Mammary epithelial cell (primary cell): ENCODE results near the gene DNAAF5.
"Not testable (repeated sequence)": the region's sequence is repeated elsewhere in the genome, so short reads cannot be mapped to it uniquely, and the experiment has no call there.

Experiments
- EZH2 ChIP-seq: IDR thresholded peaks from 2 replicates; pipeline ENCODE4 v1.6.1; 2012; ENCODE audit warnings: low read length, inconsistent platforms, borderline replicate concordance
- TF ChIP-seq, protein P1 (sequence below), 2 donors: IDR thresholded peaks in 1 of 2; conservative IDR thresholded peaks in 1 of 2; 2 replicates each; pipeline ENCODE4 v1.5.1; 2011 to 2012; ENCODE audit warnings: inconsistent platforms in 2 of 2, low read length in 2 of 2, mild to moderate bottlenecking in 2 of 2, control low read depth in 1 of 2, low read depth in 1 of 2; ENCODE audit not compliant: insufficient read depth in 1 of 2; ENCODE audit errors: extremely low read depth in 1 of 2

DNA sequence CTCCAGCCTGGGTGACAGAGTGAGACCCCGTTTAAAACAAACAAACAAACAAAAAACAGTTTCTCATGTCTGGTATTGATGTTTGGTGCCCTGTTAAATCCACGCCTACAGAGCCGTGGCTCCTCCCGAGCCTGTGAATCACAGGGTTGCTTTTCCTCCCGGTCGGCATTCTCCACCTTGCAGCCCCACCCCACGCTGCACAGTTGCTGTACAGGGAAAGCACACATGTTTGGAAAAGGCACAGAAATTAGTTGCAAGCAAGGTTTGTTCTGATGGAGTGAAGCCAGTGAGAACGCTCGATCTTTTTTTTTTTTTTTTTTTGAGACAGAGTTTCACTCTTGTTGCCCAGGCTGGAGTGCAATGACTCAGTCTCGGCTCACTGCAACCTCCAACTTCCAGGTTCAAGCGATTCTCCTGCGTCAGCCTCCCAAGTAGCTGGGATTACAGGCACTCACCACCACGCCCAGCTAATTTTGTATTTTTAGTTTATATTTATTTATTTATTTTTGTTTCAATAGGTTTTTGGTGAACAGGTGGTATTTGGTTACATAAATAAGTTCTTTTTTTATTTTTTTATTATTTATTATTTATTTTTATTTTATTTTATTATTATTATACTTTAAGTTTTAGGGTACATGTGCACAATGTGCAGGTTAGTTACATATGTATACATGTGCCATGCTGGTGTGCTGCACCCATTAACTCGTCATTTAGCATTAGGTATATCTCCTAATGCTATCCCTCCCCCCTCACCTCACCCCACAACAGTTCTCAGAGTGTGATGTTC, 17.0 kb downstream of the DNAAF5 start:
- TF ChIP-seq, protein P1, sequence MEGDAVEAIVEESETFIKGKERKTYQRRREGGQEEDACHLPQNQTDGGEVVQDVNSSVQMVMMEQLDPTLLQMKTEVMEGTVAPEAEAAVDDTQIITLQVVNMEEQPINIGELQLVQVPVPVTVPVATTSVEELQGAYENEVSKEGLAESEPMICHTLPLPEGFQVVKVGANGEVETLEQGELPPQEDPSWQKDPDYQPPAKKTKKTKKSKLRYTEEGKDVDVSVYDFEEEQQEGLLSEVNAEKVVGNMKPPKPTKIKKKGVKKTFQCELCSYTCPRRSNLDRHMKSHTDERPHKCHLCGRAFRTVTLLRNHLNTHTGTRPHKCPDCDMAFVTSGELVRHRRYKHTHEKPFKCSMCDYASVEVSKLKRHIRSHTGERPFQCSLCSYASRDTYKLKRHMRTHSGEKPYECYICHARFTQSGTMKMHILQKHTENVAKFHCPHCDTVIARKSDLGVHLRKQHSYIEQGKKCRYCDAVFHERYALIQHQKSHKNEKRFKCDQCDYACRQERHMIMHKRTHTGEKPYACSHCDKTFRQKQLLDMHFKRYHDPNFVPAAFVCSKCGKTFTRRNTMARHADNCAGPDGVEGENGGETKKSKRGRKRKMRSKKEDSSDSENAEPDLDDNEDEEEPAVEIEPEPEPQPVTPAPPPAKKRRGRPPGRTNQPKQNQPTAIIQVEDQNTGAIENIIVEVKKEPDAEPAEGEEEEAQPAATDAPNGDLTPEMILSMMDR (conservative IDR thresholded peaks at IDR 0.05 in 1 of 2, IDR thresholded peaks at IDR 0.05 in 1 of 2; ENCODE audit: extremely low read depth in 1 of 2, insufficient read depth in 1 of 2, low read depth in 1 of 2, low read length in 2 of 2) = not testable (repeated sequence)
- TF ChIP-seq EZH2 = not testable (repeated sequence)
